HTR-8/SVneo (cell line): Measurements from ENCODE around the gene RFNG.

Source experiments
- DNase-seq: peaks from one replicate; pipeline ENCODE4 v3.0.0; 2011; ENCODE audit warnings: low spot score, mixed read lengths; ENCODE audit not compliant: insufficient read length
- FAIRE-seq: peaks from 2 replicates; lab custom pipeline; 2011; peaks lifted over from hg19 to GRCh38; lab: Jason Lieb, UNC

Gene RFNG

DNA sequence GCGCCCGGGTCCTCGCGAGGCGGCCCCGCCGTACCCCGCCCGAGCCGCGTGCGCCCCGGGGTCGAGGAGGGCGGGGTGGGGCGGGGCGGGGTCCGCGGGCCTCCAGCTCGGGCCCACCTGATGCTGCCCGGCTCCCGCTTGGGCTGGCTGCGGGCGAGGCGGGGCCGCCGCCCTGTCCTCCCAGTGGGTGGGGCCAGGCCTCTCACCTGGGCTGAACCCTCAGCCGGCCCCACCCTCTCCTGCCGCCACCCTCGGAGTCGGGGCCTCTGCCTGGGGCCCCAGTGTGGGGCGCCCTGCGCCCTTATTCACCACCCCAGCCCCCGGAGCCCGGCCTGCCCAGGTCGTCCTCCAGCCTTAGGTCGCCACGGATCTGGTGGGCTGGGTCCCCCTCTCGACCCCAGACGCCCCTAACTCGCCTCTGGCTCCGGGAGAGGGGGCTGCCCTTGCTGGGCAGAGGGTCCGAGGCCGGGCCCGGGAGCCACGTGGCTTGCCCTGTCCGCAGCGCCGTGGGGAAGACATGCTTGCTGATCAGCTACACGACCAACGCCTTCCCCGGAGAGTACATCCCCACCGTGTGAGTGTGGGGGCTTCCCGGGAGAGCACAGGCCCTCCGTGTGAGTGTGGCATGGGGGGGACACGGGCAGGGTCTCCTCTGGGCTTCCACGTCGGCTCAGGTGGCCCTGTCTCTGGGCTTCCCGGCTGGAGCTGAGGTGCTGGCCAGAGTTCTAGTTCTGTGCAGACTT lies 19.6 kb downstream of the RFNG start:
- FAIRE-seq, result no peak
- peak; percentile 41 for DNase-seq

DNA sequence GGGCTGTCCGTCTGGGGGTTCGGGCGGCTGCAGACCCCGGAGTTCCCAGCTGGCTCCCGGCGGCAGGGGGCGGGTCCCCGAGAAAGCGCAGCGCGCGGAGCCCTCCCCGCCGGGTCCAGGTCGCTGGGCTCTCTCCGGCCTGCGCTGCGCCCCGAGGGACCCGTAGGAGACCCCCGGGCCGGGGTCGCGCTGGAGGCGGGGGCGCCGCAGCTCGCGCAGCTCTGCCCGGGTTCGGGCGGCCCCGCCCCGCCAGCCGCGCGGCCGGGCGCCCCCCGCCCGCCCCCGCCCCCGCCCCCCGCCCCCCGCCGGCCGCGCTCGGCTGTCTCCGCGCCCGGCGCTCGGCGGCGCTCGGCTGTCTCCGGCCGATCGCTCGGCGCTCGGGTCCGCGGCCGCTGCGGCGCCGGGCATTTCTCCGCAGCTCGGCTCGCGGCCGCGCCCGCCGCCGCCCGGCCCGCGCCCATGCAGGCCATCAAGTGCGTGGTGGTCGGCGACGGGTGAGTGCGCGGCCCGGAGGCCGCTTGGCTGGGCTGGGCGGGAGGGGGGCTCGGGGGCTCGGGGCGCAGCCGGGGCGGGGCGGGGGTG lies 20.2 kb downstream of the RFNG start, which contains the start of gene RAC3:
Gene RAC3 (plus strand): TSS at position 376 of the 582 bp plus-strand sequence. CDS start 84 bp downstream, at position 460.
- peak; percentile 45 for DNase-seq
- FAIRE-seq, result no peak

DNA sequence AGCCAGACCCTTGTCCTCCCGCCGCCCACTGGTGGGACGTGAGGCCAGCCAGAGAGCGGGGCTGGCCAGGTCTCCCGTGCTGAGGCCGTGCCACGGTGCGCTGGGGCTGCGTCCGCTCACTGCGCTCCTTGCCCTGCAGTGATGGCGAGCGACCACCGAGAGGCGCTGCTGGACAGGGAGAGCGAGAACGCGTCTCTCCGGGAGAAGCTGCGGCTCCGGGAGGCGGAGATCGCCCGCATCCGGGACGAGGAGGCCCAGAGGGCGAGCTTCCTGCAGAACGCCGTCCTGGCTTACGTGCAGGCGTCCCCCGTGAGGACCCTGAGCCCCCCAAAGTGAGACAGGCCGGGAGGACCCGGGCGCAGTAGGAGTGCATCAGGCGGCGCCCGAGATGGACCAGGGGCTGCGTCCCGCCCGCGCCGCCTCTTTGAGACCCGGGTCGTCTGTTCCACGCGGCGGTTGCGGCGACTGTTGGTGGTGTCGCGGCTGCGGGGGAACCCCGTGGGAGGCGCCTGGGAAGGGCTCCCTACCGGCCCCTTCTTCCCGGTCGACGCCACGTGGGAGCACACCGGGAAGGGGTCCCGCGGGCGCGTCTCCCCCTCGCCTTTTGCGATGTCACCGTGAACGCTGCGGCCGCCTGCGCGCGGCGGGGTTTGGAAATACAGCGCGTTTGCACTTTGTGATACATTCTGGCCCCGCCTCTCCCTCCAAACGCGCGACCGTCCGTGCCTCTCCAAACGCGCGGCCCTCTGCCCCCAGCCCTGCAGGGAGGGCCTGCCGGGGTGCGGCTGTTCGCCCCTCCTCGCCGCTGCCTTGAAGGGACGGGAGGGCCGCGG lies 20.9 kb downstream of the RFNG start:
- DNase-seq (peak; percentile 84), FAIRE-seq (peak; percentile 75)

DNA sequence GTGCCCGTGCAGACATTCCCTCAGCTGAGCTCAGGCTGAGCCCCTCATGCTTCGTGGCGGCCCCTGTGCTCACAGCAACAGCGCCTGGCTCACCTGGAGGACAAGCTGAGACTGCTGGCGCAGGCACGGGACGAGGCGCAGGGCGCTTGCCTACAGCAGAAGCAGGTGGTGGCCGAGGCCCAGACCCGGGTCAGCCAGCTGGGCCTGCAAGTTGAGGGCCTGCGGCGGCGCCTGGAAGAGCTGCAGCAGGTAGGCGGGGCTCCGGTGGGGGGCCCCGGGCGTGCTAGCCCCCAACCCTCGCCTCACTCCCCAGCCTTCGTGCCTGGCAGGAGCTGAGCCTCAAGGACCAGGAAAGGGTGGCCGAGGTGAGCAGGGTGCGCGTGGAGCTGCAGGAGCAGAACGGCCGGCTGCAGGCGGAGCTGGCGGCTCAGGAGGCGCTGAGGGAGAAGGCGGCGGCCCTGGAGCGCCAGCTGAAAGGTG lies 21.6 kb downstream of the RFNG start:
- DNase-seq (no peak), FAIRE-seq (no peak)

DNA sequence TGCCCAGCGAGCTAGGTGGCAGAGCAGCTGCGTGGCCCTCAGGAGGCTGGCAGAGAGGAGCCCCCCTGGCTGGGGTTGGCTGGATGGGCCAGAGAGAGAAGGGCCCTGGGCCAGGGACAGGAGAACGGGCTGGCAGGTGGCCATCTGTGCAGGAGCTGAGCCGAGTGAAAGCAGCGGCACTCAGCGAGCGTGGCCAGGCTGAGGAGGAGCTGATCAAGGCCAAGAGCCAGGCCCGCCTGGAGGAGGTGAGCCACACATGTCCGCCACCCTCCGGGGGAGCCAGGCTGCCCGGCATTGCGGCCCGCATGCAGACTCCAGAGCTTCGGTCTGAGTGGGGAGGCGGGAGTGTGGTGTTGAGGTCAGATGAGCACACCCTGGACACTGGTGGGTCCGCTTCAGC lies 22.2 kb downstream of the RFNG start:
- DNase-seq, result no peak
- FAIRE-seq, result no peak

DNA sequence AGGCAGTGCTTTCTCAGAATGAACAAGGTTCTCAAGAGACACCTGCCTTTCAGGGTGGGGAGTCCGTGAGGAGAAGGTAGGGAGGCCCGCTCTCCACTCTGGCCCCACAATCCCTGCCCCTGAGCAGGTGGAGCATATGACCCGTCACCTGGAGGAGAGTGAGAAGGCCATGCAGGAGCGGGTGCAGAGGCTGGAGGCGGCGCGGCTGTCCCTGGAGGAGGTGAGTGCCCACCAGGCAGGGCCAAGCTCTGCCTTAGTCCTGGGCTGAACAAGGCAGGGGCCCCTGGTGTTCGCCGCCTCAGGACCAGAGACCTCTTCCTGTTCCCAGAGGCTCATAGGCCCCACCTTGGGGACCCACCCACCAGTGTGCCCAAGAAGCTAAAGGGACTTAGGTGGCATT lies 22.6 kb downstream of the RFNG start:
- no peak for FAIRE-seq

DNA sequence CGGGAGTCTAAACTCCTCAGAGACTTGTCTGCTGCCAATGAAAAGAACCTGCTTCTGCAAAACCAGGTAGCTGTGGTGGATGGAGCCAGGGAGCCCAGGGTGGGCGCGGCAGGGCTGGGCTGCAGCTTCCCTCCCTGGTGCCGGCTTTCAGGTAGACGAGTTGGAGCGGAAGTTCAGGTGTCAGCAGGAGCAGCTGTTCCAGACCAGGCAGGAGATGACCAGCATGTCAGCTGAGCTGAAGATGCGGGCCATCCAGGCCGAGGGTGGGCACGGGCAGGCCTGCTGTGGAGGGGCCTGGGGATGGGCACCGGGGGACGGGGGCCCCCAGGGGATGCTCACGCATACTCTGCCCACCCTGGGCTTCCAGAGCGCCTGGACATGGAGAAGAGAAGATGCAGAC lies 23.4 kb downstream of the RFNG start:
- FAIRE-seq (no peak), DNase-seq (no peak)

More for the DNA sequence above, 22.6 kb downstream of the RFNG start:
- no peak for DNase-seq

DNA sequence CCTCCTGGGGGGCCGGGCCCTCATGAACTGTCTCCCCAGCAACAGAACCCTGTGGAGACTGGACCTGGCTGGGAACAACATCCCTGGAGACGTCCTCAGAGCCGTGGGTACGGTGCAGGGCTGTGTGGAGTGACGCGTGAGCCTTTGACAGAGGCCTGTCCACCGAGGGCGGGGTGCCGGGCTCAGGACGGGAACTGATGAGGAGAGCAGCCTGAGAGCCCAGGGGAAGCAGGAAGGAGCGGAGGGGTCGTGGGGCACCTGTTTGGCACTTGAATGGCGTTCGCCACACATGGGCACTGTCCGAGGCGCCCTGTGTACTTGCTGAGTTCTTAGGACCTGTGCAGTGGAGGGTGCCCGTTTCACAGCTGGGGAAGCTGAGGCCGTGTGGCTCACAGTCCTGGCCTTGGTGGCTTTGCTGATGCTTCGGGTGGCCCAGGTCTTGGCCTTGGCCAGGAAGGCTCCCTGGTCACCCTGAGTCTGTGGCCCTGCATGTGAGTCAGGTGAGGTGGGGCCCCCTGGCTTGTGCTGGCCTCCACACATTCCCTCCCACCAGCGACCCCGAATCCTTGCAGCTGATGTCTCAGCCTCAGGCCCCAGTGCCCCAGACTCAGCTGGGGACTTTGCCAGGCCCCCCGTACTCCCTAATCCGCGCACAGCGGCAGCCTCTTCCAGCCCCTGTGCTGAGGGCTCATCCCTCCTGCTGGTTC lies 26.1 kb downstream of the RFNG start:
- no peak for DNase-seq
- FAIRE-seq, result no peak

DNA sequence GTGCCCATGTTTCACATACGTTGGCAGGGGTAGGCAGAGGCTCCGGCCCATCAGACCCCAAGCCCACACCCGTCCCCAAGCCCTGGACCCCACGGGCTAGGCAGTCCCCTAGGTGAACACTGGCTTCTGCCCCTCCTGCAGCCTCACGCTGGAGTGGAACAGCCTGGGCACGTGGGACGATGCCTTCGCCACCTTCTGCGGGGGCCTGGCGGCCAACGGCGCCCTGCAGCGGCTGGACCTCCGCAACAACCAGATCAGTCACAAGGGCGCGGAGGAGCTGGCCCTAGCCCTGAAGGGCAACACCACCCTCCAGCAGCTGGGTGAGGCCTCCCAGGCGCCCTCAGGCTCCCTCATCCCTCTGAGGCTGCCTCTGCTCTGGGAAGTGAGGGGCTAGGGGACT lies 26.8 kb downstream of the RFNG start:
- DNase-seq (no peak), FAIRE-seq (no peak)

DNA sequence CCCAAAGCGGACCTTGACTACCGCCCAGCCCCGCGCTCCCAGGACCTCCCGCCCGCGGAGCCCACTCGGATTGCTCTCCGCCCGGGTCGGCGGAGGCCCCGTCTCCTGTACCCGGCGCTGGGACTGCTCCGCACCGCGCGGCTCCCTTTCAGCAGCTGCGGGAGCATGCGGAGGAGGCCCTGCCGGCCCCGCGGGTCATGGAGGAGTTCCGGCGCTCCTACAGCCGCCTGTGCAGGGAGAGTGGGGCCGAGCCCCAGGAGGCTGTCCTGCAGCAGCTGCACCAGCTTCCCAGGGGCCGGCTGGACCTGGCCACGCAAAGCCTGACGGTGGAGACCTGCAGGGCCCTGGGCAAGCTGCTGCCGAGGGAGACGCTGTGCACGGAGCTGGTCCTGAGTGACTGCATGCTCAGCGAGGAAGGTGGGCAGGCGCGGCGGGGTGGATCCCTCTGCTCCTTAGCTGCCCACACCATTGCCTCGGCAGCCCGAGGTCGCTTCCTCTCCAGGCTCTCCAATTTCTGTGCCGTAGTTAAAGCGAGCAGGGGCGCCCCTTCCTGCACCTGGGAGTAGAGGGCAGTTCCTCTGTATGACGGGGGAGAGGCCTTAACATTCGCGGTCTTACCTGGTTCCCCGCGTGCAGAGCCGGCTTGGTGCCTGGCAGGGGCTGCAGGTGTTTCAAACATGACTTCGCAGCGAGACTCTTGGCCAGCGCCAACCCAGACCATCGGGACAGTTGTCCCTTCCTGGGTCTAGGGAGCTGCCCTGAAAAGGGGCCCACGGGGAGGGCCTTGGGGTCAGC lies 28.0 kb downstream of the RFNG start:
- no peak for DNase-seq
- FAIRE-seq, result no peak

DNA sequence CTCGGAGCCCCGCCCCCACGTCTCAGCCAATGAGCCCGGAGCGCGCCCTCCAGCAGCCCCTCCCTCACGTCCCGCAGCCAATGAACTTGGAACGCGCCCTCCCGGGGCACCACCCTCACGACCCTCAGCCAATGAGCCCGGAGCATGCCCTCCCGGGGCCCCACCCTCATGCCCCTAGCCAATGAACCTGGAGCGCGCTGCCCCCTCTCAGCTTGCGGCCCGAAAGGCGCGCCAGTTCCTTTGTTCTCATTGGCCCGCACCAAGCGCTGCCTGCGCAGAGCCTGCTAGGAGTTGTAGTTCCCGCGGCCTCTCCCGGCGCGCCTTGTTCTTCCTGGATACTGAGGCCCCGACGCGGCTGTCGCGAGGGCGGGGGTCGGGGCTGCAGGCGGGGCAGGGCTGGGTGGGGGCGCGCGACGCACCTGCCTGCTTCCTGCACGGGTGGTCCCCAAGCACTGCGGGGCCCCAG lies 28.6 kb downstream of the RFNG start, which contains the start of gene LRRC45:
Gene LRRC45 (plus strand): TSS at position 325 of the 466 bp plus-strand sequence. CDS start 339 bp downstream, outside the sequence.
- DNase-seq, result peak; percentile 98
- peak; percentile 97 for FAIRE-seq

DNA sequence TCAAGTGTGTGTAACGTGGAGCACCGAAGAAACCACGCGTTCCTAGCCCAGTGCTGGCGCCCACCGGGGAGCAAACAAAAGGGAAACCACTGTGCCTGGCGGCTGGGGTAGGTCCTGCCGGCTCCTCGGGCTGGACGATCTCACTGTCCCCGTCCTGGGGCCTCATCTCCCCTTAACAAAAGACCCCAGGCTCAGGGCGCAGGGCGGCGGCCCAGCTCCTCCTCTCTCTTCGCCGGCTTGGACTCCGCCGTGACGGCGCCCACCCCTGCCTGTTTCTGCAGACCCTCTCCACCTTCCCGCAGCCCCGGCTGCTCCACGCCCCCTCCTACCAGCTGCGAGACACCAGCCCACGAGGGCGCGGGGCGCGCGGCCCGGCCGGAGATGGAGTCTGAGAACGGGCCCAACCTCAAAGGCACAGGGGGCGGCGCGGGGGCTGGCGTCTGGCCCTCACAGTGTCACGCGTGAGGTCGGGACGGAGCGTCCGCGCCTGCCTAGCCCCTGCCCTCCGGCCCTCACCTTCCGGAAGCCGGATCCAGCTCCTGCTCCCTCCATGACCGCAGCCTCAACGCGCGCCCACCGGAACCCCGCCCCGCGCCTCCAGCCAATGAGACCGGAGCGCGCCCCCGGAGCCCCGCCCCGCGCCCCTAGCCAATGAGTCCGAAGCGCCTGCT lies 29.2 kb downstream of the RFNG start, which contains the start of gene CENPX:
Gene CENPX (minus strand): TSS at position 569 of the 671 bp plus-strand sequence. CDS start 17 bp downstream, at position 552.
- DNase-seq (no peak), FAIRE-seq (no peak)

DNA sequence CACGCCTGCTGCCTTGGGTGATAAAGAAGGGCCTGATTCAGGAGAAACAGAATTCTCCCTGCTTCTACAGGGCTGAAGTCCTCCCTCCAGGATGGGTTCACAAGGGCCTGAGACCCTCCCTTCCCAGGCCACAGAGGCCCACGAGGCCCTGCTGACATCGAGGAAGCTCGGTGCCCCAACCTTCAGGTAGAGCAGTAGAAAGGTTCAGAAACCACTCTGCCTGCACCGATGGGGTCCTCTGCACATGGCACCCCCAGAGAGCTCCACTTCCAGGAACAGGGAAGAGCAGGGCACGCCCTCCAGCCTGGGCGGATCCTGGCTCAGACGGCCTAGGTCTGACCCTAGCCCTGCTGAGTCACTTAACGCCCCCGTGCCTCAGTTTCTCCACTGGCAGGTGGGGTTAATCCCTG lies 29.7 kb downstream of the RFNG start:
- DNase-seq (no peak), FAIRE-seq (no peak)

DNA sequence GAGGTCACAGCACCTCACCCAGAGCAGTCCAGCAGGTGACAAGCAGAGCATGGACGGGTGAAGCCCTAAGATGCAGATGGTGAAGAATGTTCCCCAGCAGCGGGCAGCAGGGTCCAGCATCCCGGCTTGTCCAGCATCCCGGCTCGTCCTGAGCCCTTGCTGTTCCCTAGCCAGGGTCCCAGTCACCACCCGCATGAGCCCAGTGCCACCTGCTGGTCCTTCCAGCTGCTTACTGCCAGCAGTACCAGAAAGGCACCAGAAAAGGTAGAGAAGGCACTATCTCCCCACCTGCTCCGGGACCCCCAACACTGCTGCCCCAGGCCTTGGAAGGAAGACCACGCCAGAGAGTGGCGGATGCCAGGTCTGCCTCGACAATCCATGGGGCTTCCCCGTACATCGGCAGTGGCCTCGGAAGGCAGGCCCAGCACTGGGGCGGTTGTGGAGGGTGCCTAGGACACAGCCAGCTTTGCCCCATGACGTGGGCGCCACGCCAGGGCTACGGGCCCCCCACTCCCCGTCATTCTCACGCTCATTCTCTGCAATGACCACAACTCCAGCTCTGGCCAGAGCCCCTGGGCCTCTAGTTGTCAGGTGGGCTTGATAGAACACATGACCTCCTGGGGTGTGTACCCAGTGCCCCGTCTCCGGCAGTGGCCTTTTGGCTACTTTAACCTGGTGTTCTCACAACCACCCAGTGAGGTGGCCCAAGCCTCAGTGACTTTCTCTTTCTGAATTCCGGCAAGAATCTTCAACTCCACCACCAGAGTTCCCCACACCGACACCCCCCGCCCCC lies 30.3 kb downstream of the RFNG start:
- DNase-seq (peak; percentile 62), FAIRE-seq (peak; percentile 64)

DNA sequence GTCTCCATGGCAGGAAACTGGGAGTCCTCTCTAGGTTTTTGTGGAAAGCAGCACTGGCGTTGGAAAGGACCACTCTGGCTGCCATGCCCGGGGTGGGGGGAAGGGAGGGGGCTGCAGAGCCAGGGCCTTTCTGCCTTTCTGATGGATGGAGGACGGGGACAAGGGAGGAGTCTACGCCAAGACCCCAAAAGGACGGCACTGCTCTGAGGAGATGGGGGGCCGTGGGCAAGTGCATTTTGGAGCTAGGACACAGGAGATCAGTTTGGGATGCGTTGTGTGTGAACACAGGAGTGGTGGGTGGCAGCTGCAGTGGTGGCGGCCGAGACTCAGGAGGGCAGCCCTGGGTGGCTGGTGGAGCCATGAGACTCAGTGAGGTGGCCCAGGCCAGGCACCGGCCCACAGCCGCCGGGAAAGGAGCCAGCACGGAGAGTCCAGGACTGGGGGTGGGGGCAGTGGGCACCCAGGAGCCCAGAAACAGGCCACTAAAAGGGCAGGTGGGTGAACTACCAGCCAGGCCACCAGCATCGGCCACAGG lies 31.0 kb downstream of the RFNG start:
- FAIRE-seq (no peak), DNase-seq (no peak)

DNA sequence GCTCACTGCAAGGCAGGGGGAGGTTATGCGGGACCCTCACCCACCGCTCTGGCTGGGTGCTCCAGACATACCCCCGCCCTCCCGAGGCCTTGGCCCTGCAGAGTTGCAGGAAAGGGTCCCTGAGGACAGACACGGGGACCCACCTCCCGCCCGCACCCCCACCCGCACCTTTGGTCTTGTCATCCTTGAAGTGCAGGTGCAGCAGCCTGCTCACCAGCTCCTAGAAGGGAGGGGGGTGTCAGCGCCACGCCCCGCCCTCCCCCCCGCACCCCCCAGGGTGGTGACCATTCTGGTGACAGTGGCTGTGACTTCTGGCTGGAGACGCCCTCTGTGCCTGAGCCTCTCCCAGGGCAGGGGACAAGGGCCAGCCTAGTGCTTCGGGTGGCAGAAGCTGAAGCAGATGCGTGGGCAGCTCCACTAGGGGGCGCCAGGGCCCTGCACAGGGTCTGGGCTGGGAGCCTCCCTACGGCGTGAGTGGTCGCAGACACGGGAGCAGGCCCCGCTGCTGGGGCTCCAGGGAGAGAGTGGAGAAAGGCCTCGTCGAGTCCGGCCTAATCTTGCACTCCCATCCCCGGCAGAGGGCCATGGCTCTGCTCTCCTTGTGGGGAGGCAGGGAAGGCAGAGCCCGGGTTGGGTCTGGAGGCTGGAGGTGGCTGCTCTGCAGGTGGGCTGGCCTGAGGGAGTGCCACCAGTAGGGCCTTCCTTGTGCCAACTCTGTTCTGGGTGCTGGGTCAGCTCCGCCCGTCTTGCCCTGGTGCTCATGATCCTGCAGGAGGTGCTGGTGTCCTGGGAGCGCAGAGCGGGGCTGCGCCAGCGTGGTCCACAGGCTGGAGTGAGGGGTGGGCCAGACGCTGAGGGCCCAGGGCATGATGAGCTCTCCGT lies 31.7 kb downstream of the RFNG start:
- no peak for FAIRE-seq
- DNase-seq, result peak; percentile 49
